Measurements from ENCODE around the gene C1orf159.

C1orf159 gene

DNA sequence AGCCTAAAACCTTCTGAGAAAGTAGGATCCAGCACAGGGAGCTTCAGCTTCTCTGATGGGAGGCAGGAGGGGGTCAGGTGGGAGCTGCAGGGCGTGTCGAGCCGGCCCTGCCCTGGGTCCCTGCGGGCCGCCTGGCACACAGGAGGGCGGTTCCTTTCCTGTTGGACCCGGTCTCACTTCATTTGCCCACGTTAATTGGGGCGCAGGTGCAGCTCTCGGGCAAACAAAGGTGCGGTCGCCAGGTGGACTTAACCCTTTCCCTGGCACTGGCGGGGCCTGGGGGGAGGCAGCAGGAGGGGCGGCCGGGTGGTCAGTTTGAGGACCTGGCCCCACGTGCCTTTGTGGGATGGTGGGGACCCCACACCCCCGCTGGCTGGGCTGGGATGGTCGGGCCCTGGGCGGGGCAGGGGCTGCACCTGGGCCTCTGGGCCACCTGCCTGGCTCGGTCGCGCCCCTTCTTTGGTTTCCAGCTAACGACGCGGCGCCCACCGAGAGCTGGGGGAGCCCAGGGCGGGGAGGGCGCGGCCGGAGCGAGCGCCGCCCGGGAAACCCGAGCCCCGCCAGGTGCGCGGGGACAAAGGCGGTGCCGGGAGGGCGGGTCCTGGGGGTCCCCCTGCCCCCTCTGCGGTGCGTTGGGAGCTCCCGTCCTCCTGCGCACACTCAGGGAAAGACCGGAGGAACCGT, 20.8 kb upstream of the C1orf159 start:
- no peak for TF ChIP-seq MAX (IDR thresholded peaks at IDR 0.05; ENCODE audit: low read depth, low read length)
- no peak for TF ChIP-seq POLR2A (IDR thresholded peaks at IDR 0.05; ENCODE audit: extremely low read depth, insufficient read length)
- no peak for TF ChIP-seq CTCF (IDR thresholded peaks at IDR 0.05; ENCODE audit: low read depth, low read length)
- no peak for TF ChIP-seq MYC (IDR thresholded peaks at IDR 0.05; ENCODE audit: low read depth, low read length)
- no peak overlapping the region for H3K4me3 ChIP-seq (ENCODE audit: low read depth, low read length)
- DNase-seq (ENCODE audit: low read depth): no peak

DNA sequence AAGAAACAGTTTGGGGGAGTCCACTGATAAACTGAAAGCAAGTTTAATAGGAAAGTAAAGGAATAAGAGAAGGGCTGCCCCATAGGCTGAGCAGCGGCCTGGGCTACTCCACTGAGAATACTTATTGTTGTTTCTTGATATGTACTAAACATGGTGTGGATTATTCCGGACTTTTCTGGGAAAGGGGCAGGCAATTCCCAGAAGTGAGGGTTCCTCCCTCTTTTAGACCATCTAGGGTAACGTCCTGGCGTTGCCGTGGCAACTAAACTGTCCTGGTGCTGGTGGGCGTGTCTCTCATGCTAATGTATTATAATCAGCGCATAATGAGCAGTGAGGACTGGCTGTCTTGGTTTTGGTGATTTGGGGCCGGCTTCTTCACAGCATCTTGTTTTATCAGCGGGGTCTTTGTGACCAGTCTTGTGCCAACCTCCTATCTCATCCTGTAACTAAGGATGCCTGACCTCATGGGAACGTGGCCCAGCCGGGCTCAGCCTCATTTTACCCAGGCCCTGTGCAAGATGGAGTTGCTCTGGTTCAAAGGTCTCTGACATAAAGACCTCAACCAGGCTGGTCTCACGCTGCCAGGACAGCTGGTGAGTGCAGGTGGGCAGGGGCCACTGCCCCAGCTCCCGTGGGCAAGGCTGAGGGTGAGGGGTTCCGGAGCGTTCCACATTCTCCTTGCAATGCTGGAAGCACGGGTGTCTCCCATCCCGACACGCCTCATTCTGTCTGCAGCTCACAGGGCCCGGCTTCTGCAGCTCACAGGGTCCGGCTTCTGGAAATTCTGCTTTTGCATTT, 19.6 kb upstream of the C1orf159 start:
- no peak overlapping the region for H3K4me3 ChIP-seq (ENCODE audit: low read depth, low read length)
- no peak for DNase-seq (ENCODE audit: low read depth)
- TF ChIP-seq POLR2A (IDR thresholded peaks at IDR 0.05; ENCODE audit: extremely low read depth, insufficient read length) (no peak), CTCF (IDR thresholded peaks at IDR 0.05; ENCODE audit: low read depth, low read length) (no peak), MYC (IDR thresholded peaks at IDR 0.05; ENCODE audit: low read depth, low read length) (no peak), MAX (IDR thresholded peaks at IDR 0.05; ENCODE audit: low read depth, low read length) (no peak)

GRCh38 chr1:1134300-1134970, 18.5 kb upstream of the C1orf159 start:
- no peak for DNase-seq (ENCODE audit: low read depth)
- no peak overlapping the region for H3K4me3 ChIP-seq (ENCODE audit: low read depth, low read length)
- TF ChIP-seq MYC (IDR thresholded peaks at IDR 0.05; ENCODE audit: low read depth, low read length) (no peak), POLR2A (IDR thresholded peaks at IDR 0.05; ENCODE audit: extremely low read depth, insufficient read length) (no peak), CTCF (IDR thresholded peaks at IDR 0.05; ENCODE audit: low read depth, low read length) (no peak), MAX (IDR thresholded peaks at IDR 0.05; ENCODE audit: low read depth, low read length) (no peak)

- no peak for DNase-seq (ENCODE audit: low read depth)
- TF ChIP-seq POLR2A (IDR thresholded peaks at IDR 0.05; ENCODE audit: extremely low read depth, insufficient read length) (no peak), CTCF (IDR thresholded peaks at IDR 0.05; ENCODE audit: low read depth, low read length) (no peak), MYC (IDR thresholded peaks at IDR 0.05; ENCODE audit: low read depth, low read length) (no peak), MAX (IDR thresholded peaks at IDR 0.05; ENCODE audit: low read depth, low read length) (no peak)
- H3K4me3 ChIP-seq (ENCODE audit: low read depth, low read length): no peak overlapping the region
Measured at GRCh38 chr1:1132956-1133750, 17.3 kb upstream of the C1orf159 start.
